ENCODE results near the gene ATRAID. TPM values are rescaled to one million over a fixed set of nuclear protein-coding genes. Genes with fewer than 3 reads are reported as not detected.

The ATRAID gene, protein sequence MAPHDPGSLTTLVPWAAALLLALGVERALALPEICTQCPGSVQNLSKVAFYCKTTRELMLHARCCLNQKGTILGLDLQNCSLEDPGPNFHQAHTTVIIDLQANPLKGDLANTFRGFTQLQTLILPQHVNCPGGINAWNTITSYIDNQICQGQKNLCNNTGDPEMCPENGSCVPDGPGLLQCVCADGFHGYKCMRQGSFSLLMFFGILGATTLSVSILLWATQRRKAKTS
- 100 to 1,000 TPM; 118 to 143 (median 130) TPM for total RNA-seq

DNA sequence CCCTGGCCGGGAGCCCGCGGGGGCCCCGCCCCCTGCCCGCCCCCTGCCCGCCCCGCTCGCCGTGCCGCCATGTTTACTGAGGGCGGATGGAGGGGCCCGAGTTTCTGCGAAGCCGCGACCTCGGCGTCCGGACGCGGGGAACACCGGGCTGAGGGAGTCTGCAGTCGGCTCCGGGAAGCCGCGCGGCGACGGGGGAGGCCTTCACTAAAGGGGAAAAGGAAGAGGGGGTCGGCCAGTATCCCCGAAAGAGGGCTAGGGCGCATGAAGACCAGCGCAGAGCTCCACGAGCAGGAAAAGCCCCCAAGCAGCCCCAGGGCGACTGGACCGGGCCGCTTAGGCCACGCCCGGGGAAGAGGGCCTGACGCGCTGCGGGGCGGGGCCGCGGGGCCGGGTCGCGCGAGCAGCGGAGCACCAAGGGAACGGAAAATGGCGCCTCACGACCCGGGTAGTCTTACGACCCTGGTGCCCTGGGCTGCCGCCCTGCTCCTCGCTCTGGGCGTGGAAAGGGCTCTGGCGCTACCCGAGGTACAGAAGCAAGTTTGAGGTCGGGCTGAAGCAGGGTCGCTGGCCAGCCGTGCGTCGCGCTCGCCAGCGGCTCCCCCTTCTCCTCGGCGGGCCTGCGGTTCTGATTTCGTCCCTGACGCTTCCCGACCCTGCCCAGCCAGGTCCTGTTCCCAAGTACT, at the start of gene ATRAID, which contains the start of gene SLC5A6:
Gene ATRAID, plus strand, starts transcription at position 99 of the 683 bp plus-strand sequence. Its CDS starts 328 bp downstream, at position 427.
Gene SLC5A6, minus strand, starts transcription at position 326 of the 683 bp plus-strand sequence. CDS start 4,618 bp downstream, outside the sequence.
- no peaks in the 10 kb centered on the region for H3K9me3 ChIP-seq
- intact Hi-C loops (cut with DNase I) = loop anchor here (10.0 kb wide), 1 partner anchor 163 kb away; the partner anchor contains the start of genes EIF2B4 and SNX17
- H3K4me3 ChIP-seq = peak within 1 kb of the TSS; percentile 68 to 92 (median 86)
- TF ChIP-seq POLR2AphosphoS5 (IDR thresholded peaks at IDR 0.05) = peak; percentile 82 to 89
- TF ChIP-seq POLR2A (IDR thresholded peaks at IDR 0.05; ENCODE audit: low read depth) = peak; percentile 70
- TF ChIP-seq EP300 (IDR thresholded peaks at IDR 0.05) = no peak
- WGBS = 0% methylated on average over 24 of the region's 73 CpGs
- peak within 1 kb of the TSS; percentile 91 to 98 (median 94) for H3K27ac ChIP-seq (replicated peaks in 1 of 4)
- DNase-seq (ENCODE audit: extremely low spot score) = peak; percentile 96
- peaks cover 23 to 42% (median 32%) of the 10 kb centered on the region in 4 donors for H3K4me1 ChIP-seq
- H3K36me3 ChIP-seq = peaks cover 12 to 46% (median 32%) of the 10 kb centered on the region in 4 donors
- H3K27me3 ChIP-seq = no peaks in the 10 kb centered on the region

DNA sequence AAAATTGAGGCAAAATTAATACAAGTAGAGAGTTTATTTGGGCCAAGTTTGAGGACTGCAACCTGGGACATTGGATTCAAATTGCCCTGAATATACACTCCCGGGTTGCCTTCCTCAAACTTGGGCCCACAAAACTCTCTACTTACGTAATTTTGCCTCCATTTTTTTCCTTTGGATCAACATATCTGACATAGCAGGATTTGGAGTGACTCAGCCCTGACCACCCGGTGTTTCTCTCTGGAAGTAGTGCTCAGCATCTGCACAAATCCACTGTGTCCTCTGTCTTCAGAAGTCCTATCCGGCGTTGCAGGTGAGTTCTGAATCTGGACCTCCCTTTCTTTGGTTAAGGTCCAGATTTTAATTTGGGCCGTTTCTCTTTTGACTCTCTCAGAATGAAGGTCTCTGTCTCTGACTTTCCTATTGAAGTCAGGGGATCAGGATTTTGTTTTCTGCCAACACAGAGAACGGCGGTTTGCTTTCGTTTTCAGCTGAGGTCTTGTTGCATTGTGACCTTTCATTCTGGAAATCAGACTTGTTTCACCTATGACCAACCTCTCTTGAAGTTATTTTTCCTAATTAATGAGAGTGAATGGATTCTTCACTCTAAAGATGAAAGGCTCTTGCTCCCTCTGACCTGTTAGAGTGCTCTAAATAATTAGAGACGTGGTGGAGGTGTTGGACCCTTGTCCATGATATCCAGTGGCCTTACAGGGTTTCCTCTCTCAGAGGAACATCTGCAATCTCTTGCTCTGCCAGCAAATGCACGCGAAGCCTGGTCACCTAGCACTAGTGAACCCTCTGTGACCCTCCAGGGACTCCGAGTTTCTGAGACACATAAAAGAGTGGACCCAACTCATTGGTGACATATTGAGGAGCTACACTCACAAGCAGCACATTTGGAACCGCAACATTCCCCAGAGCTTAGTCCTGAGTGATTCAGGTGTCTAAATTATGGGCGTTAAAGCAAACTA, 49.4 kb upstream of the ATRAID start:
- no peaks in the 10 kb centered on the region for H3K4me1 ChIP-seq
- H3K4me3 ChIP-seq = no peak overlapping the region
- H3K9me3 ChIP-seq = no peaks in the 10 kb centered on the region
- 83% methylated on average over 15 of the region's 15 CpGs for WGBS
- no peak for TF ChIP-seq POLR2A (IDR thresholded peaks at IDR 0.05; ENCODE audit: low read depth)
- TF ChIP-seq EP300 (IDR thresholded peaks at IDR 0.05) = no peak
- TF ChIP-seq, protein P1, sequence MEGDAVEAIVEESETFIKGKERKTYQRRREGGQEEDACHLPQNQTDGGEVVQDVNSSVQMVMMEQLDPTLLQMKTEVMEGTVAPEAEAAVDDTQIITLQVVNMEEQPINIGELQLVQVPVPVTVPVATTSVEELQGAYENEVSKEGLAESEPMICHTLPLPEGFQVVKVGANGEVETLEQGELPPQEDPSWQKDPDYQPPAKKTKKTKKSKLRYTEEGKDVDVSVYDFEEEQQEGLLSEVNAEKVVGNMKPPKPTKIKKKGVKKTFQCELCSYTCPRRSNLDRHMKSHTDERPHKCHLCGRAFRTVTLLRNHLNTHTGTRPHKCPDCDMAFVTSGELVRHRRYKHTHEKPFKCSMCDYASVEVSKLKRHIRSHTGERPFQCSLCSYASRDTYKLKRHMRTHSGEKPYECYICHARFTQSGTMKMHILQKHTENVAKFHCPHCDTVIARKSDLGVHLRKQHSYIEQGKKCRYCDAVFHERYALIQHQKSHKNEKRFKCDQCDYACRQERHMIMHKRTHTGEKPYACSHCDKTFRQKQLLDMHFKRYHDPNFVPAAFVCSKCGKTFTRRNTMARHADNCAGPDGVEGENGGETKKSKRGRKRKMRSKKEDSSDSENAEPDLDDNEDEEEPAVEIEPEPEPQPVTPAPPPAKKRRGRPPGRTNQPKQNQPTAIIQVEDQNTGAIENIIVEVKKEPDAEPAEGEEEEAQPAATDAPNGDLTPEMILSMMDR (IDR thresholded peaks at IDR 0.05) = no peak
- no peak for TF ChIP-seq POLR2AphosphoS5 (IDR thresholded peaks at IDR 0.05)
- no peaks in the 10 kb centered on the region for H3K36me3 ChIP-seq
- intact Hi-C loops (cut with DNase I) = no loop called here
- no peaks in the 10 kb centered on the region for H3K27me3 ChIP-seq
- DNase-seq (ENCODE audit: extremely low spot score) = no peak
- no peak overlapping the region for H3K27ac ChIP-seq (replicated peaks in 1 of 4)

DNA sequence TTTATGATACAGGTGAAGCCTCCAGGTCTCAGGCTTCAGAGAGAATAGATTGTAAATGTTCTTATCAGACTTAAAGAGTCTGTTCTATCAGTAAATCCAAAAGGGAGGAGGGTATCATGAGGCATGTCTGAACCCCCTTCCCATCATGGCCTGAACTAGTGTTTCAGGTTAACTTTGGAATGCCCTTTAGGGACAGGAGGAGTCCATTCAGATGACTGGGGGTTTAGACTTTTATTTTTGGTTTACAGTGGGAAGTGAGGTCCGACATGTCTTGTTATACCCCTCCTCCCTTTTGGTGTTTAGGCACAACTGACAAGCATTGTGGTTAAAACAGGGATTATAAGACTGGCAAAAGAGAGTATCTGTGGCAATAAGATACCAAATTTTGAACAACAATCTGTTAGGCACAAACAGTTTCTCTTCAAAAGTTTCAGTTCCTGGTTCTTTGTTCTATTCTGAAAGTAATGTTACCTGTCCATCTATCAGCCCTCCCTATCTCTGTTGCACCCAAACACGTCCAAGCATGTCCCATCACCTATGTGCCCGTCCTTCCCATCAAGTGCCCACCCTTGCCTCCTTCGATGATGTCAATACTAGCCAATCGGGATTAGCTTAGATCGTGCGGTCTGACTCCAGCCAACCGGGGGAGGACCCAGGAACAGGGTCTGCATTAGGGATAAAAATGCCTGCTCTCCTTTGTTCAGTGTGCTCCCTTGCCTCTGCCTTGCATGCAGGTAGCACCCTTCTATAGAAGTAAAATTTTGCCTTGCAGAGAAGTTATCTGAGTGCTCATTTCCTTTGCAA, 46.7 kb upstream of the ATRAID start:
- intact Hi-C loops (cut with DNase I) = no loop called here
- WGBS = 86% methylated on average over 8 of the region's 8 CpGs
- Histone ChIP-seq H3K27me3 (peaks cover 0 to 10% (median 2%) of the 10 kb centered on the region in 4 donors), H3K4me3 (no peak overlapping the region), H3K36me3 (no peaks in the 10 kb centered on the region), H3K27ac (replicated peaks in 1 of 4) (no peak overlapping the region), H3K4me1 (peaks cover 0 to 6% (median 5%) of the 10 kb centered on the region in 4 donors), H3K9me3 (no peaks in the 10 kb centered on the region)
- TF ChIP-seq, protein P1 (IDR thresholded peaks at IDR 0.05) = no peak
- TF ChIP-seq POLR2A (IDR thresholded peaks at IDR 0.05; ENCODE audit: low read depth) (no peak), EP300 (IDR thresholded peaks at IDR 0.05) (no peak)
- DNase-seq (ENCODE audit: extremely low spot score) = no peak

DNA sequence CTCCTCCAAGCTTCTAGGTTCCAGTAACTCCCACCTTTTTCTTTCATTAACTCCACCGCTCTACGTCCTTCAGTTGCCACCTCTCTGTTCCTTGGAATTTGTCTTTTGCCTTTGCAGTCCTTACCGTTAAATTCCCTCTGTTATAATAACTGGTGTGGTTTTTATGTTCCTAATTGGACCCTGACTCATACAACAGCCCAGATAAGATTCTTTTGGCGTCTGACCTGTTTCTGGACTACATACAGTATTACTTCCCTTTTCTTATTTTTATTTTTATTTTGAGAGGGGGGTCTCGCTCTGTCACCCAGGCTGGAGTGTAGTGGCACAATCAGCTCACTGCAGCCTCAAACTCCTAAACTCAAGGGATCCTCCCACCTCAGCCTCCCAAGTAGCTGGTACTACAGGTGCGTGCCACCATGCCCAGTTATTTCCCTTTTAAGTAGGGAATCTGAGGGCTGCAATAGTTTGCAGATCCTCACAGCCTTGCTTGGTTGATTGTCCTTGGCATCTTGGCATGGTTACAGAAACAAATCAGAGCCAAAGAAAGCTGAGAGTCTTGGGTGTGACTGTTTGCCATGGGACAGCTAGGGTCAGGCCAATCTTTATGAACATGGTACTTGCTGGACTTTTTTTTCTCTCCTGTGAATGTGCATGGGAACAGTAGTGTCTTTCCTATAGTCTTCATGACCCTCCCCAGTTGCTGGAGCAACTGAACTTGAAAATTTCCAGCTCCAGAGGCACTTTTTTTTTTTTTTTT, 41.1 kb upstream of the ATRAID start:
- Histone ChIP-seq H3K27me3 (peaks cover 0 to 24% (median 3%) of the 10 kb centered on the region in 4 donors), H3K4me3 (no peak overlapping the region), H3K4me1 (peaks cover 0 to 9% (median 6%) of the 10 kb centered on the region in 4 donors), H3K36me3 (no peaks in the 10 kb centered on the region), H3K9me3 (no peaks in the 10 kb centered on the region), H3K27ac (replicated peaks in 1 of 4) (no peak overlapping the region)
- WGBS = 74% methylated on average over 6 of the region's 6 CpGs
- intact Hi-C loops (cut with DNase I) = no loop called here
- DNase-seq (ENCODE audit: extremely low spot score) = no peak
- TF ChIP-seq, protein P1 (IDR thresholded peaks at IDR 0.05) = no peak
- TF ChIP-seq POLR2AphosphoS5 (IDR thresholded peaks at IDR 0.05) (no peak), POLR2A (IDR thresholded peaks at IDR 0.05; ENCODE audit: low read depth) (no peak), EP300 (IDR thresholded peaks at IDR 0.05) (no peak)

Measured in esophagus muscularis mucosa (tissue), 4 donors.